DND-41 (cell line): ENCODE results near the gene KICS2.

Experiments
- EZH2 ChIP-seq: IDR thresholded peaks from 3 replicates; pipeline ENCODE4 v1.6.1; 2012; ENCODE audit warnings: borderline replicate concordance, low read depth, mild to moderate bottlenecking, moderate library complexity, low read length, inconsistent platforms; ENCODE audit not compliant: severe bottlenecking
- TF ChIP-seq, protein P1 (sequence below): IDR thresholded peaks from 2 replicates; pipeline ENCODE4 v1.5.1; 2012; ENCODE audit warnings: borderline replicate concordance, low read length, moderate library complexity, mild to moderate bottlenecking; ENCODE audit not compliant: poor library complexity, severe bottlenecking; ENCODE audit errors: extremely low read depth

DNA sequence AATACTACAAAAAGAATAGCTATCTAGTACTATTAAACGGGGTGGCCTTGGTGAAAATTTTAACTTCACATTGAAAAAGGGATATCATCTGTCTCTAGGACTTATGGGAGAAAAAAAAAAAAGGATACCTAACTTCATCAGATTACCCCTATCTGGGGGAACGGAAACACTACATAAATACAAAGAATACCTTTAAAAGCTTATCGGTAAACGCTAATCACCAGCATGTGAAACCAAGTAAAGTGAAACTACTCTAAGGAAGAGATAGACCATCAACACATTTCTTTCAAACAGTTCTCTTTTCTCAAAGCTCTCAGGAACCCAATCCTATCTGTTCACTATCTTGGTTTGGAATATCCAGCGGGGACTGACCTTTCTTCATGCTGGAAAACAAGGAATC is 3.5 kb downstream of the KICS2 start:
- TF ChIP-seq EZH2 = no peak
- TF ChIP-seq, protein P1, sequence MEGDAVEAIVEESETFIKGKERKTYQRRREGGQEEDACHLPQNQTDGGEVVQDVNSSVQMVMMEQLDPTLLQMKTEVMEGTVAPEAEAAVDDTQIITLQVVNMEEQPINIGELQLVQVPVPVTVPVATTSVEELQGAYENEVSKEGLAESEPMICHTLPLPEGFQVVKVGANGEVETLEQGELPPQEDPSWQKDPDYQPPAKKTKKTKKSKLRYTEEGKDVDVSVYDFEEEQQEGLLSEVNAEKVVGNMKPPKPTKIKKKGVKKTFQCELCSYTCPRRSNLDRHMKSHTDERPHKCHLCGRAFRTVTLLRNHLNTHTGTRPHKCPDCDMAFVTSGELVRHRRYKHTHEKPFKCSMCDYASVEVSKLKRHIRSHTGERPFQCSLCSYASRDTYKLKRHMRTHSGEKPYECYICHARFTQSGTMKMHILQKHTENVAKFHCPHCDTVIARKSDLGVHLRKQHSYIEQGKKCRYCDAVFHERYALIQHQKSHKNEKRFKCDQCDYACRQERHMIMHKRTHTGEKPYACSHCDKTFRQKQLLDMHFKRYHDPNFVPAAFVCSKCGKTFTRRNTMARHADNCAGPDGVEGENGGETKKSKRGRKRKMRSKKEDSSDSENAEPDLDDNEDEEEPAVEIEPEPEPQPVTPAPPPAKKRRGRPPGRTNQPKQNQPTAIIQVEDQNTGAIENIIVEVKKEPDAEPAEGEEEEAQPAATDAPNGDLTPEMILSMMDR = no peak
